ENCODE results near the gene ST3GAL2.
"Not testable (repeated sequence)": the region's sequence is repeated elsewhere in the genome, so short reads cannot be mapped to it uniquely, and the experiment has no call there.

Gene ST3GAL2

DNA sequence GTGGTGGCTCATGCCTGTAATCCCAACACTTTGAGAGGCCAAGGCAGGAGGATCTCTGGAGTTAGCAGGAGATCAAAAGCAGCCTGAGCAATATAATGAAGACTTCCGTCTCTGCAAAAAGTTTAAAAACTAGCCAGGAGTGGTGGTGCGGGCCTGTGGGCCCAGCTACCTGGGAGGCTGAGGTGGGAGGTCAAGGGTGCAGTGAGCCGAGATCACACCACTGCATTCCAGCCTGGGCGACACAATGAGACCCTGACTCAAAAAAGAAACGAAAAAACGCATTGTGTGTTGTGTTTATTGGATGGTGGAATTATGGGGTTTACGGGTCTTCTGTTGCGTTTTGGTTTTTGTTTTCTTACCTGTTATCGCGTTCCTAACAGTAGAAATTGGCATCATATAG lies 93.1 kb downstream of the ST3GAL2 start:
- peak overlapping the region; percentile 98 for H3K4me3 Mint-ChIP-seq
- H3K9me3 Mint-ChIP-seq: no peaks in the 10 kb centered on the region
- no peak for DNase-seq
- peak overlapping the region; percentile 99 for H3K27ac Mint-ChIP-seq
- peaks cover 35% of the 10 kb centered on the region for H3K4me1 Mint-ChIP-seq (ENCODE audit: low read depth)
- H3K36me3 Mint-ChIP-seq (ENCODE audit: low read depth): peaks cover 46% of the 10 kb centered on the region
- no peaks in the 10 kb centered on the region for H3K27me3 Mint-ChIP-seq

DNA sequence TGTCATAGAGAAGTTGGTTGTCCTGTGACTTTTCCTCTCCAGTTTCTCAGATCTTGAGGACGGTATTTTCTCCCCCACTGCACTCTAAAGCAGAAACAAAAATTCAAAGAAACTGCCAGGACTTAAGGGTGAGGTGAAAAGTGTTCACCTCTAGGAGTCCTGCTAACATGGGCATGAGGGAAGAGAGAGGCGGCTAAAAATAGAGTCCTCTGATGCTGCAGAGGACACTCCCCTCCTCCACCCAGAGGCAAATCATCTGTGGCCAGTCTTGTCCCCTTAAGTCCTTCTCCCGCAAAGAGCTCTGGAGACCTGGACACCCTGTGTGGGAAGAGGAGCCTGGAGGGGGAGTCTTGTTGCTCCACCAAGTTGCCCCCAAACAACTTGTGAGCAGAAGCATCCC lies 96.9 kb downstream of the ST3GAL2 start:
- Mint-ChIP-seq H3K4me3 (no peak overlapping the region), H3K4me1 (ENCODE audit: low read depth) (peaks cover 9% of the 10 kb centered on the region), H3K27me3 (no peaks in the 10 kb centered on the region), H3K36me3 (ENCODE audit: low read depth) (peaks cover 21% of the 10 kb centered on the region), H3K9me3 (no peaks in the 10 kb centered on the region), H3K27ac (peak overlapping the region; percentile 50)
- DNase-seq: no peak

DNA sequence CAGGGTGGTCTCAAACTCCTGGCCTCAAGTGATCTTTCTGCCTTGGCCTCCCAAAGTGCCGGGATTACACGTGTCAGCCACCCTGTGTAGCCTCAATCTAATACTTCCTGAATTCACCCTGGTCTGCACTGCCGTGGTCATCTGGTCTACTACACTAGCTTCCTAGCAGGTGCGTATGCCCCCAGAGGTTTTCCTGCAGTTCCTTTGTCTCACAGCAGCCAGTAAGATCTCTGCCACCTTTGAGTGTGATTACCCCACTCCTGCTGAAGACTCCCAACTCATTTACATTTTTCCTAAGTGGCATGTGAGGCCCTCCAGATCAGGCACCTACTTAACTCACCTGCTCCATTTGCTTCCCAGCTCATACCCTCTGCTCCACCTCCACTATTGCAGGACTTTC lies 97.3 kb downstream of the ST3GAL2 start:
- H3K4me3 Mint-ChIP-seq: no peak overlapping the region
- no peaks in the 10 kb centered on the region for H3K9me3 Mint-ChIP-seq
- no peaks in the 10 kb centered on the region for H3K27me3 Mint-ChIP-seq
- peaks cover 17% of the 10 kb centered on the region for H3K36me3 Mint-ChIP-seq (ENCODE audit: low read depth)
- peak overlapping the region; percentile 50 for H3K27ac Mint-ChIP-seq
- peaks cover 9% of the 10 kb centered on the region for H3K4me1 Mint-ChIP-seq (ENCODE audit: low read depth)
- no peak for DNase-seq

DNA sequence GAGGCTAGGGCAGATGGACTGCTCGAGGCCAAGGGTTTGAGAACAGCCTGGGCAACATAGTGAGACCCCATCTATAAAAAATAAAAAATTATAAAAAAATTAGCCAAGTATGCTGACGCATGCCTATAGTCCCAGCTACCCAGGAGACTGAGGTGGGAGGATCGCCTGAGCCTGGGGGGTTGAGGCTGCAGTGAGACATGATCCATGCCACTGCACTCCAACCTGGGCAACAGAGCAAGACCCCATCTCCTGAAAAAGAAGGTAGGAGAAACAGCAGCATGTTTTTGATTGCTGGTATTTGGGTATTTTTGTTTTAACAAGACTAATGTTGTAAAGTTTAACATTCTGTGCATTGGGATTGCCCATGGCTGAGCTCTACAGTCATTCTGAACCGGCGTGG lies 101.1 kb downstream of the ST3GAL2 start:
- no peaks in the 10 kb centered on the region for H3K27me3 Mint-ChIP-seq

DNA sequence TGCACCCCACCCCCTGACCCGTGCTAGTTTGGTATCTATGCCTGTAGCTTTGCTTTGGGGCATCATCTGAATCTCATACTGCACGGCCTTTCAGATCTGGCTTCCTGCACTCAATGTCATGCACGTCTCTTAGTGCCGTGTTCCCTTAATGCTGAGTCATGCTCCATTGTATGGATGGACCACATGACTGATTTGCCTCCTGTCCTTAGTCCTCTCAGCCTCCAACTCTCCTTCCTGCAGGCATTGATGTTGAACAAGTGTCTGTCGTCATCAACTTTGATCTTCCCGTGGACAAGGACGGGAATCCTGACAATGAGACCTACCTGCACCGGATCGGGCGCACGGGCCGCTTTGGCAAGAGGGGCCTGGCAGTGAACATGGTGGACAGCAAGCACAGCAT lies 106.2 kb downstream of the ST3GAL2 start:
- H3K27me3 Mint-ChIP-seq; H3K4me3 Mint-ChIP-seq; H3K4me1 Mint-ChIP-seq (ENCODE audit: low read depth); DNase-seq; H3K9me3 Mint-ChIP-seq: not testable (repeated sequence)
- peak overlapping the region; percentile 30 for H3K27ac Mint-ChIP-seq
- H3K36me3 Mint-ChIP-seq (ENCODE audit: low read depth): peaks cover 60% of the 10 kb centered on the region

More for the DNA sequence above, 101.1 kb downstream of the ST3GAL2 start:
- Mint-ChIP-seq H3K4me3 (no peak overlapping the region), H3K27ac (no peak overlapping the region), H3K9me3 (no peaks in the 10 kb centered on the region), H3K36me3 (ENCODE audit: low read depth) (peaks cover 31% of the 10 kb centered on the region), H3K4me1 (ENCODE audit: low read depth) (no peaks in the 10 kb centered on the region)
- no peak for DNase-seq

DNA sequence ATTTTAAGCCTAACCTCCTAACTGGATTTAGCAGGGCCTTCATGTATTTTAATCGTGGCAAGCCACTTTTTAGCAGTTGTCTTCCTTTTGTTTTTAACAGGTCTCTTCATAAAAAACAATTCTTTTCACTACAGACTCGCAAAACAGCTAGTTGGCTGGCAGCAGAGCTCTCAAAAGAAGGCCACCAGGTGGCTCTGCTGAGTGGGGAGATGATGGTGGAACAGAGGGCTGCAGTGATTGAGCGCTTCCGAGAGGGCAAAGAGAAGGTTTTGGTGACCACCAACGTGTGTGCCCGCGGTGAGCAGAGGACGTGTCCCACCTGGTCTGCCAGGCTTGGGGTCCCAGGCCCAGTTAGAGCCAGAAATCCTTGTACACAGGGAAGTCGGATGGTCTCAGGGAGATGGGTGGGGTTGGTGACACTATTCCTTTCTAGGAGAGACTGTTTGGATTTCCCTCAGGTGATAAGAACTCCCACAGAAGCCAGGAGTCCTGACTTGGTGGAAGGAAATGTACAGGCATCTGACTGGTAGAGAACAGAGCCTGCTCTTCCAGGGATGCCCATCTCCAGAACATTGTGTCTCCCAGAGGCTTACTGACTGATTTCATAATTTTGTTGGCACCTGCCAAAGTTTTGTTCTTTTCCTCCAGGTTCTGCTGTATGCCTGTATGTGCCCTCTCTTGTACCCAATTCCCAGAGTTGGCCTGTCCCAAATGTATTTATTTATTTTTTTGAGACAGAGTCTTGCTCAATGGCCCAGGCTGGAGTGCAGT lies 107.1 kb downstream of the ST3GAL2 start:
- Mint-ChIP-seq H3K9me3 (no peaks in the 10 kb centered on the region), H3K4me1 (ENCODE audit: low read depth) (no peaks in the 10 kb centered on the region), H3K27ac (peak overlapping the region; percentile 30), H3K4me3 (no peak overlapping the region), H3K36me3 (ENCODE audit: low read depth) (peaks cover 60% of the 10 kb centered on the region), H3K27me3 (no peaks in the 10 kb centered on the region)
- peak; percentile 36 for DNase-seq

DNA sequence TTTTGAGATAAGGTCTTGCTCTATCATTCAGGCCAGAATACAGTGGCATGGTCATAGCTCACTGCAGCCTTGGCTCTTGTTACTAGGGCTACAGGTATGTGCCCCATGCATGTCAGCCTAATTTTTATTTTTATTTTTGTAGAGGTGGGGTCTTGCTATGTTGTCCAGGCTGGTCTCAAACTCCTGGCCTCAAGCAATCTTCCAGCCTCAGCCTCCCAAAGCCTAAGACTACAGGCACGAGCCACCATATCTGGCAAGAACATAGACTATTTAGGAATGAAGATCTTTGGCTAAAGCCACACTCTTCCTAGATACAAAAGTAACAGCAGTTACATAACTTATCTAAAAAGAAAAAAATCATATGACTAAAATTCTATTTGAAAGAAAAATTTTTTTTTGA lies 107.8 kb downstream of the ST3GAL2 start:
- no peaks in the 10 kb centered on the region for H3K27me3 Mint-ChIP-seq
- no peaks in the 10 kb centered on the region for H3K9me3 Mint-ChIP-seq
- no peaks in the 10 kb centered on the region for H3K4me1 Mint-ChIP-seq (ENCODE audit: low read depth)
- H3K4me3 Mint-ChIP-seq: no peak overlapping the region
- DNase-seq: no peak
- H3K27ac Mint-ChIP-seq: no peak overlapping the region
- H3K36me3 Mint-ChIP-seq (ENCODE audit: low read depth): peaks cover 57% of the 10 kb centered on the region

Data from activated T-cell treated with anti-CD3 and anti-CD28 coated beads, Interleukin-2, amount 50 U/mL, for 24 hours (primary cell).